HL-60 (cell line): ENCODE data around the gene RBM39.

Experiments
- DNase-seq, 2 experiments: peaks; one replicate each; pipeline ENCODE4 v3.0.0-alpha.2; 2010 to 2020; ENCODE audit warnings: low read depth in 1 of 2, low spot score in 1 of 2
- H3K27ac ChIP-seq: fragments of 250-450 bp; sonication (Bioruptor Pico); replicated peaks from 2 replicates; pipeline ENCODE4 v1.5.1; 2020; ENCODE audit warnings: mild to moderate bottlenecking, moderate library complexity
- H3K27me3 ChIP-seq: fragments of 250-450 bp; sonication (Bioruptor Pico); 2 replicates; pipeline ENCODE4 v1.5.1; 2021; ENCODE audit warnings: mild to moderate bottlenecking, moderate library complexity; ENCODE audit not compliant: insufficient read depth, poor library complexity, severe bottlenecking
- H3K4me3 ChIP-seq: replicated peaks from 2 replicates; pipeline ENCODE4 v1.5.1; 2011; ENCODE audit warnings: mild to moderate bottlenecking, control low read depth, low read length; ENCODE audit not compliant: insufficient read depth
- CTCF ChIP-seq: IDR thresholded peaks from one replicate; pipeline ENCODE4 v1.5.1; 2011; ENCODE audit warnings: low read length, control low read depth, inconsistent platforms; ENCODE audit not compliant: insufficient read depth
- GABPA ChIP-seq: IDR thresholded peaks from 2 replicates; pipeline ENCODE4 v1.6.1; 2012; ENCODE audit warnings: low read depth
- POLR2AphosphoS5 ChIP-seq: IDR thresholded peaks from 2 replicates; pipeline ENCODE4 v1.6.1; 2012; ENCODE audit warnings: low read depth
- REST ChIP-seq: IDR thresholded peaks from 2 replicates; pipeline ENCODE4 v1.6.1; 2012; ENCODE audit warnings: low read depth; ENCODE audit not compliant: insufficient replicate concordance
- SPI1 ChIP-seq: IDR thresholded peaks from 2 replicates; pipeline ENCODE4 v1.6.1; 2012; ENCODE audit warnings: low read depth, mild to moderate bottlenecking, borderline replicate concordance
- long read RNA-seq: library from polyadenylated mRNA; unstranded; transcript quantifications from one replicate; pipeline ENCODE4 v2.0.0, GENCODE V29; 2020

Gene RBM39
- long read RNA-seq, full-length matches to known transcripts = 250 of 409 reads
- long read RNA-seq, partial matches to known transcripts = 47 of 409 reads
- long read RNA-seq, other reads (novel, unspliced or antisense) = 112 of 409 reads

- DNase-seq = peak; percentile 100
- H3K27me3 ChIP-seq = no peaks in the 10 kb centered on the region
- H3K4me3 ChIP-seq = peak within 1 kb of the TSS; percentile 74
- 0 out of 2 replicates have a peak, but pooled peaks have one; percentile 24 for TF ChIP-seq GABPA
- TF ChIP-seq CTCF = no peak
- TF ChIP-seq REST = peak; percentile 67
- peak; percentile 91 for TF ChIP-seq POLR2AphosphoS5
- TF ChIP-seq SPI1 = peak; percentile 16; the same call in 1 of the 2 replicates
- H3K27ac ChIP-seq = peak within 1 kb of the TSS; percentile 100
Measured at GRCh38 chr20:35741892-35742740, at the start of gene RBM39. Gene RBM39 (minus strand): TSS chr20:35742260. CDS start chr20:35740874, 1,386 bp downstream.

- Histone ChIP-seq H3K27ac (peak overlapping the region; percentile 50), H3K4me3 (no peak overlapping the region), H3K27me3 (no peaks in the 10 kb centered on the region)
- DNase-seq = peak; percentile 67 to 82
- no peak for TF ChIP-seq CTCF
- no peak for TF ChIP-seq REST
- TF ChIP-seq POLR2AphosphoS5 = no peak
- peak; percentile 45; the same call in 1 of the 2 replicates for TF ChIP-seq SPI1
- no peak for TF ChIP-seq GABPA
Measured at GRCh38 chr20:35791821-35792220, 49.8 kb upstream of the RBM39 start.

GRCh38 chr20:35791097-35791496 is 49.0 kb upstream of the RBM39 start:
- no peaks in the 10 kb centered on the region for H3K27me3 ChIP-seq
- H3K4me3 ChIP-seq = no peak overlapping the region
- no peak for TF ChIP-seq REST
- no peak for TF ChIP-seq CTCF
- no peak for TF ChIP-seq GABPA
- TF ChIP-seq SPI1 = no peak
- TF ChIP-seq POLR2AphosphoS5 = no peak
- no peak overlapping the region for H3K27ac ChIP-seq
- no peak for DNase-seq
